Skeletal muscle tissue (tissue), 4 donors: Measurements from ENCODE around the gene PARVB. TPM values are rescaled to one million over a fixed set of nuclear protein-coding genes. Genes with fewer than 3 reads are reported as not detected.

ENCODE experiments used
- H3K27ac ChIP-seq: one replicate; pipeline ENCODE4 v1.7.0; 2013; ENCODE audit warnings: mild to moderate bottlenecking, low read depth, low read length, inconsistent platforms
- H3K27me3 ChIP-seq, 3 donors: one replicate each; pipeline ENCODE4 v1.7.0; 2013; ENCODE audit warnings: low read length in 3 of 3; ENCODE audit not compliant: control insufficient read depth in 3 of 3, insufficient read depth in 3 of 3
- H3K36me3 ChIP-seq, 3 donors: one replicate each; pipeline ENCODE4 v1.7.0; 2013; ENCODE audit warnings: low read length in 3 of 3; ENCODE audit not compliant: control insufficient read depth in 3 of 3, insufficient read depth in 3 of 3
- H3K4me1 ChIP-seq, 3 donors: one replicate each; pipeline ENCODE4 v1.7.0; 2013; ENCODE audit warnings: low read length in 3 of 3, mild to moderate bottlenecking in 3 of 3; ENCODE audit not compliant: control insufficient read depth in 3 of 3, insufficient read depth in 3 of 3
- H3K4me3 ChIP-seq, 3 donors: one replicate each; pipeline ENCODE4 v1.7.0; 2013; ENCODE audit warnings: low read length in 3 of 3
- H3K9ac ChIP-seq, 3 donors: one replicate each; pipeline ENCODE4 v1.7.0; 2013; ENCODE audit warnings: low read length in 3 of 3, mild to moderate bottlenecking in 3 of 3, moderate library complexity in 2 of 3, low read depth in 1 of 3
- H3K9me3 ChIP-seq, 3 donors: one replicate each; pipeline ENCODE4 v1.7.0; 2013; ENCODE audit warnings: low read length in 3 of 3; ENCODE audit not compliant: control insufficient read depth in 3 of 3
- total RNA-seq: library from RNA; depleted of rRNA; stranded (reverse); fragments of >200 nt; gene quantifications from one replicate; pipeline ENCODE4 v1.2.3, GENCODE V29; 2014
- donor health status: Osteomylitis.

Gene PARVB
- total RNA-seq, 1 donor from 2014 or later = 11.0 TPM

DNA sequence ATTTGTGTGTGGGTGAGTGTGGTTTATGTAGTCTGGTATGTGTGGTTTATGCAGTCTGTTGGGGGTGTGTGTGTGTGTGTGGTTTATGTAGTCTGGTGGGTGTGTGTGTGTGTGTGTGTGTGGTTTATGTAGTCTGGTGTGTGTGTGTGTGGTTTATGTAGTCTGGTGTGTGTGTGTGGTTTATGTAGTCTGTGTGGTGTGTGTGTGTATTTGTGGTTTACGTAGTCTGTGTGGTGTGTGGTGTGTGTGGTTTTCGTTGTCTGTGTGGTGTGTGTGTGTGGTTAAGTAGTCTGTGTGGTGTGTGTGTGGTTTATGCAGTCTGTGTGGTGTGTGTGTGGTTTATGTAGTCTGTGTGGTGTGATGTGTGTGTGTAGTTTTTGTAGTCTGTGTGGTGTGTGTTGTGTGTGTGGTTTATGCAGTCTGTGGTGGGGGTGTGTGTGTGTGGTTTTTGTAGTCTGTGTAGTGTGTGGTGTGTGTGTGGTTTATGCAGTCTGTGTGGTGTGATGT, 130.4 kb downstream of the PARVB start:
- no peaks in the 10 kb centered on the region for H3K4me1 ChIP-seq
- H3K36me3 ChIP-seq = peaks cover 36 to 42% (median 41%) of the 10 kb centered on the region in 3 donors
- no peaks in the 10 kb centered on the region for H3K27me3 ChIP-seq
- H3K9me3 ChIP-seq = no peaks in the 10 kb centered on the region
- H3K4me3 ChIP-seq = no peak overlapping the region
- H3K9ac ChIP-seq = no peak overlapping the region
- H3K27ac ChIP-seq = no peak overlapping the region

DNA sequence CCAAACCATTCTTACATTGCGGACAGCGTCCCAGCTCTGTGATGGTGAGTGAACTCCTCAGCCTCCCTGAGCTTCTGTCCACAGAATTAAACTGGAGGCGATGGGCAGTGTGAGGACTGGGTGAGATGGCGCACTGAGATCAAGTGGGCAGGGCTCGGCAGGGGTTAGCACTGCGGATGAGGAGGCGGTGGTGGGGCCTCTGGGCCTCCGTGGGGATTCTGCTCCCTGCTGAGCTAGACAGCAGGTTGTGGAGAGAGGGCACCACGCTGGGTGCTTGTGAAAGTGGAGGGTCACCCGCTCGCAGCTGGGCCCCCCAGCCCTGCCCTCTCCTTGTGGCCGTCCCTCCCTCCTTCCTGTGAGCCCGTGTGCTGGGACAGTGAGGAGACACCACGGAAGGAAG, 131.0 kb downstream of the PARVB start:
- H3K4me3 ChIP-seq = no peak overlapping the region
- peaks cover 40 to 46% (median 44%) of the 10 kb centered on the region in 3 donors for H3K36me3 ChIP-seq
- no peaks in the 10 kb centered on the region for H3K9me3 ChIP-seq
- H3K4me1 ChIP-seq = no peaks in the 10 kb centered on the region
- no peak overlapping the region for H3K9ac ChIP-seq
- no peak overlapping the region for H3K27ac ChIP-seq
- H3K27me3 ChIP-seq = no peaks in the 10 kb centered on the region

- H3K36me3 ChIP-seq = peaks cover 44 to 47% (median 46%) of the 10 kb centered on the region in 3 donors
- H3K4me1 ChIP-seq = no peaks in the 10 kb centered on the region
- H3K27me3 ChIP-seq = no peaks in the 10 kb centered on the region
- no peaks in the 10 kb centered on the region for H3K9me3 ChIP-seq
- no peak overlapping the region for H3K9ac ChIP-seq
- no peak overlapping the region for H3K27ac ChIP-seq
- no peak overlapping the region for H3K4me3 ChIP-seq
Measured at GRCh38 chr22:44157916-44158618, 134.0 kb downstream of the PARVB start.

GRCh38 chr22:44158816-44159215, 134.7 kb downstream of the PARVB start:
- Histone ChIP-seq H3K27ac (no peak overlapping the region), H3K9ac (no peak overlapping the region), H3K9me3 (no peaks in the 10 kb centered on the region), H3K27me3 (no peaks in the 10 kb centered on the region), H3K36me3 (peaks cover 48% of the 10 kb centered on the region in 3 donors), H3K4me3 (no peak overlapping the region), H3K4me1 (no peaks in the 10 kb centered on the region)

GRCh38 chr22:44159221-44159620, 135.1 kb downstream of the PARVB start:
- H3K4me1 ChIP-seq = no peaks in the 10 kb centered on the region
- no peaks in the 10 kb centered on the region for H3K27me3 ChIP-seq
- H3K36me3 ChIP-seq = peaks cover 48 to 51% (median 49%) of the 10 kb centered on the region in 3 donors
- H3K27ac ChIP-seq = no peak overlapping the region
- no peaks in the 10 kb centered on the region for H3K9me3 ChIP-seq
- no peak overlapping the region for H3K4me3 ChIP-seq
- no peak overlapping the region for H3K9ac ChIP-seq

DNA sequence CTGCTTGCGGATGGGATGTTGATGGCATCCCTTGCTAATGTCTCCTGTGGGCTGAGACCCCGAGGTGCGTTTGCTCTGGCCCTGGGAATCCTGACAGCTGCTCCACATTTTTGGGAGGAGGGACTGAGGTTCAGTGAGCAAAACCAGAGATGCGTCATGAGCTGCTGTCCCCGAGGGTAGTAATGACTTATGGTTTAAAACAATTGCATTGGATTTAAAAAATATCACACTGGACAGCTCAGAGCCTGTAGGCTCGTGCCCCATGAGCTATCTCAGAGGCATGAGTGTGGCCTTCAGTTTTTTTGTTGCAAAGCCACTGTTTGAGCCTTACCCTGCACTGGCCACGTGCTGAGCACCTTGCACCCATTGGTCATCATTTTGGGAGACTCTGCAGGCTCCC, 135.7 kb downstream of the PARVB start:
- Histone ChIP-seq H3K4me3 (no peak overlapping the region), H3K9me3 (no peaks in the 10 kb centered on the region), H3K36me3 (peaks cover 48 to 49% (median 48%) of the 10 kb centered on the region in 3 donors), H3K27me3 (no peaks in the 10 kb centered on the region), H3K4me1 (no peaks in the 10 kb centered on the region), H3K9ac (no peak overlapping the region), H3K27ac (no peak overlapping the region)

- no peaks in the 10 kb centered on the region for H3K9me3 ChIP-seq
Measured at GRCh38 chr22:44160421-44160820, 136.3 kb downstream of the PARVB start.

DNA sequence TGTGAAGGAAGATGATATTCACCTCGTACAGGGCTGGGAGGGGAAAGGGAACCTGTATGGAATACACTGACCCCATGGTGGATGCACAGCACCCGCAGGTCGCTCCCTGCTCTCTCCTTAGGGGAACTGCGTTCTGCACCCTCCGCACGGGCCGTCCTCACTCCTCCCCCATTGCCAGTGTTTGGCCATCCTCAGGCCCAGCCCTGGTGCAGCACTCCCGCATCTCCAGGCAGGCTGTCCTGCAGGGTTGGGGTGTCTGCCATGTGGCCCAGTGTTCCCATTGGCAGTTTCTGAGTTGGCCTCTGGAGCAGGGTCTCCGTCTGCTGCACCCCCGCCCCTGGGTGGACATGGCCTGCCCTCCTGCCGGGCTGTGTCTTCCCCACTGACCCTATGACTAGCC, 137.6 kb downstream of the PARVB start:
- H3K36me3 ChIP-seq = peaks cover 50 to 57% (median 52%) of the 10 kb centered on the region in 3 donors

More at GRCh38 chr22:44160421-44160820, 136.3 kb downstream of the PARVB start:
- Histone ChIP-seq H3K27ac (no peak overlapping the region), H3K9ac (no peak overlapping the region), H3K27me3 (no peaks in the 10 kb centered on the region), H3K4me3 (no peak overlapping the region), H3K4me1 (no peaks in the 10 kb centered on the region), H3K36me3 (peaks cover 49 to 54% (median 51%) of the 10 kb centered on the region in 3 donors)

GRCh38 chr22:44162960-44163359, 138.9 kb downstream of the PARVB start:
- H3K36me3 ChIP-seq = peaks cover 42 to 63% (median 53%) of the 10 kb centered on the region in 3 donors
- no peaks in the 10 kb centered on the region for H3K4me1 ChIP-seq
- H3K27ac ChIP-seq = no peak overlapping the region

More for the DNA sequence above, 137.6 kb downstream of the PARVB start:
- H3K27ac ChIP-seq = no peak overlapping the region
- H3K9me3 ChIP-seq = no peaks in the 10 kb centered on the region
- no peaks in the 10 kb centered on the region for H3K27me3 ChIP-seq
- H3K9ac ChIP-seq = no peak overlapping the region
- H3K4me1 ChIP-seq = no peaks in the 10 kb centered on the region
- no peak overlapping the region for H3K4me3 ChIP-seq

DNA sequence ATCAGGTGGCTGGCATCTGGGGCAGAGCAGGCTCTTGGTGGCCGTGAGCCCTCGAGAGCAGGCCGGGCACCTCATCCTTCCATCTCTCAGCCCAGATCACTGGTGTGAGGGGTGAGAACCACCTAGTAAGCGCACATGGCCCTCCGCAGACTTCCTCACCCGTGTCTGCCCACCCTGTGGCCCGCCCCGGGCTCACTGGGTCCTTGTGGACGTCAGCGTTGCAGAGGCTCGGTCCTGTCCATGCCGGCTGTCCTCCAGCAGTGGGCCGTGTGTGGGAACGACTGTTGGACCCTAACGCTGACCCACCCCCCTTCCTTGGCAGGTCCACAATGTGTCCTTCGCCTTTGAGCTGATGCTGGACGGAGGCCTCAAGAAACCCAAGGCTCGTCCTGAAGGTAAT, 139.4 kb downstream of the PARVB start:
- no peak overlapping the region for H3K27ac ChIP-seq
- H3K9ac ChIP-seq = no peak overlapping the region
- H3K4me3 ChIP-seq = no peak overlapping the region
- H3K9me3 ChIP-seq = no peaks in the 10 kb centered on the region
- no peaks in the 10 kb centered on the region for H3K27me3 ChIP-seq
- no peaks in the 10 kb centered on the region for H3K4me1 ChIP-seq
- H3K36me3 ChIP-seq = peaks cover 46 to 63% (median 55%) of the 10 kb centered on the region in 3 donors

More at GRCh38 chr22:44162960-44163359, 138.9 kb downstream of the PARVB start:
- no peaks in the 10 kb centered on the region for H3K27me3 ChIP-seq
- H3K9ac ChIP-seq = no peak overlapping the region
- no peaks in the 10 kb centered on the region for H3K9me3 ChIP-seq
- no peak overlapping the region for H3K4me3 ChIP-seq
